ENCODE results near the gene PDF. TPM values are rescaled to one million over a fixed set of nuclear protein-coding genes. Genes with fewer than 3 reads are reported as not detected.
"Not testable (repeated sequence)": the region's sequence is repeated elsewhere in the genome, so short reads cannot be mapped to it uniquely, and the experiment has no call there.

The PDF gene
- total RNA-seq, 1 donor from 2014 or later = 8.8 TPM

- no peaks in the 10 kb centered on the region for H3K36me3 ChIP-seq
- no peaks in the 10 kb centered on the region for H3K4me1 ChIP-seq
- no peak overlapping the region for H3K27ac ChIP-seq
- H3K4me3 ChIP-seq = no peak overlapping the region
- intact Hi-C loops (cut with DNase I) = no loop called here
- H3K27me3 ChIP-seq = no peaks in the 10 kb centered on the region
- ATAC-seq (no peak), DNase-seq (no peak)
- no peaks in the 10 kb centered on the region for H3K9me3 ChIP-seq
- TF ChIP-seq, protein P1, sequence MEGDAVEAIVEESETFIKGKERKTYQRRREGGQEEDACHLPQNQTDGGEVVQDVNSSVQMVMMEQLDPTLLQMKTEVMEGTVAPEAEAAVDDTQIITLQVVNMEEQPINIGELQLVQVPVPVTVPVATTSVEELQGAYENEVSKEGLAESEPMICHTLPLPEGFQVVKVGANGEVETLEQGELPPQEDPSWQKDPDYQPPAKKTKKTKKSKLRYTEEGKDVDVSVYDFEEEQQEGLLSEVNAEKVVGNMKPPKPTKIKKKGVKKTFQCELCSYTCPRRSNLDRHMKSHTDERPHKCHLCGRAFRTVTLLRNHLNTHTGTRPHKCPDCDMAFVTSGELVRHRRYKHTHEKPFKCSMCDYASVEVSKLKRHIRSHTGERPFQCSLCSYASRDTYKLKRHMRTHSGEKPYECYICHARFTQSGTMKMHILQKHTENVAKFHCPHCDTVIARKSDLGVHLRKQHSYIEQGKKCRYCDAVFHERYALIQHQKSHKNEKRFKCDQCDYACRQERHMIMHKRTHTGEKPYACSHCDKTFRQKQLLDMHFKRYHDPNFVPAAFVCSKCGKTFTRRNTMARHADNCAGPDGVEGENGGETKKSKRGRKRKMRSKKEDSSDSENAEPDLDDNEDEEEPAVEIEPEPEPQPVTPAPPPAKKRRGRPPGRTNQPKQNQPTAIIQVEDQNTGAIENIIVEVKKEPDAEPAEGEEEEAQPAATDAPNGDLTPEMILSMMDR (IDR thresholded peaks at IDR 0.05) = no peak
These were observed 36.3 kb downstream of the PDF start for GRCh38 chr16:69294051-69294450.

- TF ChIP-seq, protein P1 (IDR thresholded peaks at IDR 0.05) = no peak
- Histone ChIP-seq H3K4me1 (no peaks in the 10 kb centered on the region), H3K27me3 (no peaks in the 10 kb centered on the region), H3K36me3 (no peaks in the 10 kb centered on the region), H3K27ac (no peak overlapping the region), H3K9me3 (no peaks in the 10 kb centered on the region), H3K4me3 (no peak overlapping the region)
- ATAC-seq = no peak
- intact Hi-C loops (cut with DNase I) = no loop called here
- DNase-seq = no peak
These were observed 37.0 kb downstream of the PDF start for GRCh38 chr16:69293401-69293800.

DNA sequence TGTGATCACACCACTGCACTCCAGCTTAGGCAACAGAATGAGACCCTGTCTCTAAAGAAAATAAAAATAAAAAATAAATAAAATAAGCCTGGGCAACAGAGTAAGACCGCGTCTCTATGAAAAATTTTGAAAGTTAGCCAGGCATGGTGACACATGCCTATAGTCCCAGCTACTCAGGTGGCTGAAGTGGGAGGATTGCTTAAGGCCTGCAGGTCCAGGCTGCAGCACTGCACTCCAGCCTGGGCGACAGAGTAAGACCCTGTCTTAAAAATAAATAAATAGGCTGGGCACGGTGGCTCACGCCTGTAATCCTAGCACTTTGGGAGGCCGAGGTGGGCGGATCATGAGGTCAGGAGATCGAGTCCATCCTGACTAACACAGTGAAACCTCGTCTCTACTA is 38.7 kb downstream of the PDF start:
- ATAC-seq = peak; percentile 82
- intact Hi-C loops (cut with DNase I); DNase-seq; H3K9me3 ChIP-seq; H3K4me3 ChIP-seq; H3K36me3 ChIP-seq; H3K27ac ChIP-seq; H3K27me3 ChIP-seq: not testable (repeated sequence)
- peaks cover 11% of the 10 kb centered on the region for H3K4me1 ChIP-seq

DNA sequence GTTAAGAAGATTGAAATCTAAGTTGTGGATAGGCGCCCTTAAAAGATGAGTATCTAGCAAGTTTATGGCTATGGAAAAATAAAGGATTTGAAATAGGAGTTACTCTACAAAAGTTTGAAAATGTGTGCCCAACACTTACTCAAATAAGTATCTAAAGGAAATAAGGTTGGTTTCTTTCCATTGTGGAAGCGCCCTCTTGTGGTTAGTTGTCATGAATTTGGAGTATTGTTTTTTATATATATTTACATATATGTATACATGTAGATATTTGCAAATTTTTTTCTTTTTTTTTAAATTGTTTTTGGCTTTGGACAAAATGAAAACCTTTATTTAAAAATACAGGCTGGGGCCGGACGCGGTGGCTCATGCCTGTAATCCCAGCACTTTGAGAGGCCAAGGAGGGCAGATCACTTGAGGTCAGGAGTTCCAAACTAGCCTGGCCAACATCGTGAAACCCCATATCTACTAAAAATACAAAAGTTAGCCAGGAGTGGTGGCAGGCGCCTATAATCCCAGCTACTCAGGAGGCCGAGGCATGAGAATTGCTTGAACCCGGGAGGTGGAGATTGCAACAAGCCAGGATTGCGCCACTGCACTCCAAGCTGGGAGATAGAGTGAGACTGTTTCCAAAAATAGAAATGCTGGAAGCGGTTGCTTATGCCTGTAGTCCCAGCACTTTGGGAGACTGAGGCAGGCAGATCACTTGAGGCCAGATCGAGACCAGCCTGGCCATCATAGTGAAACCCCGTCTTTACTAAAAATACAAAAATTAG is 43.3 kb downstream of the PDF start:
- DNase-seq (peak; percentile 83), ATAC-seq (peak; percentile 72)
- intact Hi-C loops (cut with DNase I) = no loop called here
- Histone ChIP-seq H3K4me1 (peaks cover 13% of the 10 kb centered on the region), H3K27me3 (no peaks in the 10 kb centered on the region), H3K36me3 (peaks cover 26% of the 10 kb centered on the region), H3K27ac (peak overlapping the region; percentile 33), H3K4me3 (no peak overlapping the region), H3K9me3 (no peaks in the 10 kb centered on the region)
- TF ChIP-seq, protein P1 (IDR thresholded peaks at IDR 0.05) = peak; percentile 71

GRCh38 chr16:69285240-69285639 is 45.1 kb downstream of the PDF start:
- Histone ChIP-seq H3K4me1 (peaks cover 13% of the 10 kb centered on the region), H3K4me3 (no peak overlapping the region), H3K27ac (no peak overlapping the region), H3K27me3 (no peaks in the 10 kb centered on the region), H3K36me3 (peaks cover 26% of the 10 kb centered on the region), H3K9me3 (no peaks in the 10 kb centered on the region)
- TF ChIP-seq, protein P1 (IDR thresholded peaks at IDR 0.05) = no peak
- ATAC-seq (no peak), DNase-seq (no peak)
- intact Hi-C loops (cut with DNase I) = no loop called here

DNA sequence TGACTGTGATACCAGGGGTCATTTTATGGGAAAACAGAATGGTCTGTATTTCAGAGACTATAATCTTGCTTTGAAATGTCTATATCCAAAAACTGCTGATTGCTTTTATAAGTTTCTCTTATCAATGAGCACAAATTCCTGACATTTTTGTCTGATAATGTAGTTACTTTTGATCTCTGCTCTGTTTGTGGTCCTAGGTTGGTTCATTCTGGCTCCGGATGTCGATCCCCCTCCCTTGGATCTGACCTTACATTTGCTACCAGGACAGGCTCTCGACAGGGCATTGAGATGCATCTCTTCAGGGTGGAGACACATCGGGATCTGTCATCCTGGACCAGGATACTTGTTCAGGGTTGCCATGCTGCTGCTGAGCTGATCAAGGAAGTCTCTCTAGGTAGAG is 46.5 kb downstream of the PDF start:
- peaks cover 26% of the 10 kb centered on the region for H3K36me3 ChIP-seq
- H3K27me3 ChIP-seq = no peaks in the 10 kb centered on the region
- H3K27ac ChIP-seq = no peak overlapping the region
- ATAC-seq (no peak), DNase-seq (no peak)
- H3K4me1 ChIP-seq = peaks cover 13% of the 10 kb centered on the region
- intact Hi-C loops (cut with DNase I) = no loop called here
- H3K4me3 ChIP-seq = no peak overlapping the region
- TF ChIP-seq, protein P1 (IDR thresholded peaks at IDR 0.05) = no peak
- H3K9me3 ChIP-seq = no peaks in the 10 kb centered on the region
